ENCODE data around the gene RPL3. TPM values are rescaled to one million over a fixed set of nuclear protein-coding genes. Genes with fewer than 3 reads are reported as not detected.
A peak's percentile ranks its signal among the peaks of the same experiment; 100 is the strongest.

RPL3 gene
- total and polyA plus RNA-seq, 4 donors: 580 to 1,767 (median 1,184) TPM

DNA sequence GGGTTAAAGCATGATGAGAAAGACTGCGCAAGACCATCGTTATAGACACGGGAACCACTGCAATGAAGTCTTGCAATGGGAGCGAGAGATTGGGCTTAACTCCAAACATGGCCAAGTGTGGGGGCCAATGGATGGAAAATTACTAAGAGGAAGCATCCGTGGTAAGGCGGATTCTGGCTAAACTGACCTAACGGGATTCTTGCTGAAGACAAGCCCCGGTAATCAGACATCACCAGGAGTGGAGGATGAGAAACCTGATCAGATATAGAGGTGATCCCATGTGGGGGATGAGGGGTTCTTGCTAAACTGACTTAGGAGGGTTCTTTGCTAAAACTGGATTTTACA is 24.6 kb upstream of the RPL3 start (continued):
- TF ChIP-seq, protein P1, sequence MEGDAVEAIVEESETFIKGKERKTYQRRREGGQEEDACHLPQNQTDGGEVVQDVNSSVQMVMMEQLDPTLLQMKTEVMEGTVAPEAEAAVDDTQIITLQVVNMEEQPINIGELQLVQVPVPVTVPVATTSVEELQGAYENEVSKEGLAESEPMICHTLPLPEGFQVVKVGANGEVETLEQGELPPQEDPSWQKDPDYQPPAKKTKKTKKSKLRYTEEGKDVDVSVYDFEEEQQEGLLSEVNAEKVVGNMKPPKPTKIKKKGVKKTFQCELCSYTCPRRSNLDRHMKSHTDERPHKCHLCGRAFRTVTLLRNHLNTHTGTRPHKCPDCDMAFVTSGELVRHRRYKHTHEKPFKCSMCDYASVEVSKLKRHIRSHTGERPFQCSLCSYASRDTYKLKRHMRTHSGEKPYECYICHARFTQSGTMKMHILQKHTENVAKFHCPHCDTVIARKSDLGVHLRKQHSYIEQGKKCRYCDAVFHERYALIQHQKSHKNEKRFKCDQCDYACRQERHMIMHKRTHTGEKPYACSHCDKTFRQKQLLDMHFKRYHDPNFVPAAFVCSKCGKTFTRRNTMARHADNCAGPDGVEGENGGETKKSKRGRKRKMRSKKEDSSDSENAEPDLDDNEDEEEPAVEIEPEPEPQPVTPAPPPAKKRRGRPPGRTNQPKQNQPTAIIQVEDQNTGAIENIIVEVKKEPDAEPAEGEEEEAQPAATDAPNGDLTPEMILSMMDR (IDR thresholded peaks at IDR 0.05; ENCODE audit: low read depth, low read length, missing input control): no peak
- TF ChIP-seq JUND (IDR thresholded peaks at IDR 0.05): no peak

DNA sequence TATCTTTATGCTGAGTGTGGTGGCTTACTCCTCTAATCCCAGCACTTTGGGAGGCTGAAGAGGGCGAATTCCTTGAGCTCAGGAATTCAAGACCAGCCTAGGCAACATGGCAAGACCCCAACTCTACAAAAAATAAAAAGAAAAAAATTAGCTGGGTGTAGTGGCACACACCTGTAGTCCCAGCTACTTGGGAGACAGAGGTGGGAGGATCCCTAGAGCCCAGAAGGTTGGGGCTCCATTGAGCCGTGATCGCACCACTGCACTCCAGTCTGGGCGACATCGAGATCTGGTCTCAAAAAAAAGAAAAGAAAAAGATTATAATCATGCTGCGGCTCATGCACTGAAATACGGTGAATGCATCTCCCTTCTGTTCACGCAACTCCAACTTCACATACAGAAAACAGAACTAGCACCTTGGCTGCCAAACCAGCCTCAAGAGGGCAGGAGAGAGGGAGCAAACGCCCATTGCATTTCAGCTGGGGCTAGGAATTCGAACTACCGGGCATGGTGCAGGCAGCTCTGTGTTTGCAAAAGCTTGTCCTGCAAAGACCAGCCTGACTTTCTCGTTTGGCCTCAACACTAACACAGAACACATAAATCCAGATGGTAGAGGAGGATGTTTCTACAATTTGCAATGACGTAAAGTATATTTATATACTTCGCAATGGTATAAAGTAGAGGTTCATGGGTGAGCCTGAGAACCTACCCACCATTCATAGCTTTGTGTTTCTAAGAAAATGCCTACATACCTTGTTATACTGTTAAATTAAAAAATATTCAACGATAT is 24.0 kb upstream of the RPL3 start:
- H3K9ac ChIP-seq (ENCODE audit: low read depth in 1 of 2, low read length in 2 of 2): no peak overlapping the region
- peak; percentile 68 for DNase-seq (ENCODE audit: low spot score)
- no peaks in the 10 kb centered on the region for H3K36me3 ChIP-seq (ENCODE audit: control insufficient read depth in 4 of 4, insufficient read depth in 3 of 4, low read depth in 1 of 4, low read length in 3 of 4)
- TF ChIP-seq RXRA (IDR thresholded peaks at IDR 0.05) (peak; percentile 17 to 28), HNF4A (conservative IDR thresholded peaks at IDR 0.05) (peak; percentile 80 to 87), HNF4G (IDR thresholded peaks at IDR 0.05) (peak; percentile 62), YY1 (IDR thresholded peaks at IDR 0.05) (peak; percentile 28), FOXA2 (IDR thresholded peaks at IDR 0.05) (no peak), SP1 (IDR thresholded peaks at IDR 0.05) (peak; percentile 59), RAD21 (IDR thresholded peaks at IDR 0.05) (peak; percentile 83 to 87), JUND (IDR thresholded peaks at IDR 0.05) (no peak), GABPA (IDR thresholded peaks at IDR 0.05 in 1 of 2, conservative IDR thresholded peaks at IDR 0.05 in 1 of 2) (no peak), EGR1 (IDR thresholded peaks at IDR 0.05; ENCODE audit: low read depth in 2 of 2) (no peak), NR2F2 (IDR thresholded peaks at IDR 0.05) (no peak), TAF1 (conservative IDR thresholded peaks at IDR 0.05) (no peak), FOXA1 (IDR thresholded peaks at IDR 0.05) (no peak)
- TF ChIP-seq, protein P1 (IDR thresholded peaks at IDR 0.05; ENCODE audit: low read depth, low read length, missing input control): peak; percentile 67
- TF ChIP-seq, protein P2, sequence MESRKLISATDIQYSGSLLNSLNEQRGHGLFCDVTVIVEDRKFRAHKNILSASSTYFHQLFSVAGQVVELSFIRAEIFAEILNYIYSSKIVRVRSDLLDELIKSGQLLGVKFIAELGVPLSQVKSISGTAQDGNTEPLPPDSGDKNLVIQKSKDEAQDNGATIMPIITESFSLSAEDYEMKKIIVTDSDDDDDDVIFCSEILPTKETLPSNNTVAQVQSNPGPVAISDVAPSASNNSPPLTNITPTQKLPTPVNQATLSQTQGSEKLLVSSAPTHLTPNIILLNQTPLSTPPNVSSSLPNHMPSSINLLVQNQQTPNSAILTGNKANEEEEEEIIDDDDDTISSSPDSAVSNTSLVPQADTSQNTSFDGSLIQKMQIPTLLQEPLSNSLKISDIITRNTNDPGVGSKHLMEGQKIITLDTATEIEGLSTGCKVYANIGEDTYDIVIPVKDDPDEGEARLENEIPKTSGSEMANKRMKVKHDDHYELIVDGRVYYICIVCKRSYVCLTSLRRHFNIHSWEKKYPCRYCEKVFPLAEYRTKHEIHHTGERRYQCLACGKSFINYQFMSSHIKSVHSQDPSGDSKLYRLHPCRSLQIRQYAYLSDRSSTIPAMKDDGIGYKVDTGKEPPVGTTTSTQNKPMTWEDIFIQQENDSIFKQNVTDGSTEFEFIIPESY (IDR thresholded peaks at IDR 0.05): no peak
- TF ChIP-seq, protein P3, sequence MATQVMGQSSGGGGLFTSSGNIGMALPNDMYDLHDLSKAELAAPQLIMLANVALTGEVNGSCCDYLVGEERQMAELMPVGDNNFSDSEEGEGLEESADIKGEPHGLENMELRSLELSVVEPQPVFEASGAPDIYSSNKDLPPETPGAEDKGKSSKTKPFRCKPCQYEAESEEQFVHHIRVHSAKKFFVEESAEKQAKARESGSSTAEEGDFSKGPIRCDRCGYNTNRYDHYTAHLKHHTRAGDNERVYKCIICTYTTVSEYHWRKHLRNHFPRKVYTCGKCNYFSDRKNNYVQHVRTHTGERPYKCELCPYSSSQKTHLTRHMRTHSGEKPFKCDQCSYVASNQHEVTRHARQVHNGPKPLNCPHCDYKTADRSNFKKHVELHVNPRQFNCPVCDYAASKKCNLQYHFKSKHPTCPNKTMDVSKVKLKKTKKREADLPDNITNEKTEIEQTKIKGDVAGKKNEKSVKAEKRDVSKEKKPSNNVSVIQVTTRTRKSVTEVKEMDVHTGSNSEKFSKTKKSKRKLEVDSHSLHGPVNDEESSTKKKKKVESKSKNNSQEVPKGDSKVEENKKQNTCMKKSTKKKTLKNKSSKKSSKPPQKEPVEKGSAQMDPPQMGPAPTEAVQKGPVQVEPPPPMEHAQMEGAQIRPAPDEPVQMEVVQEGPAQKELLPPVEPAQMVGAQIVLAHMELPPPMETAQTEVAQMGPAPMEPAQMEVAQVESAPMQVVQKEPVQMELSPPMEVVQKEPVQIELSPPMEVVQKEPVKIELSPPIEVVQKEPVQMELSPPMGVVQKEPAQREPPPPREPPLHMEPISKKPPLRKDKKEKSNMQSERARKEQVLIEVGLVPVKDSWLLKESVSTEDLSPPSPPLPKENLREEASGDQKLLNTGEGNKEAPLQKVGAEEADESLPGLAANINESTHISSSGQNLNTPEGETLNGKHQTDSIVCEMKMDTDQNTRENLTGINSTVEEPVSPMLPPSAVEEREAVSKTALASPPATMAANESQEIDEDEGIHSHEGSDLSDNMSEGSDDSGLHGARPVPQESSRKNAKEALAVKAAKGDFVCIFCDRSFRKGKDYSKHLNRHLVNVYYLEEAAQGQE (IDR thresholded peaks at IDR 0.05): no peak
- TF ChIP-seq, protein P4, sequence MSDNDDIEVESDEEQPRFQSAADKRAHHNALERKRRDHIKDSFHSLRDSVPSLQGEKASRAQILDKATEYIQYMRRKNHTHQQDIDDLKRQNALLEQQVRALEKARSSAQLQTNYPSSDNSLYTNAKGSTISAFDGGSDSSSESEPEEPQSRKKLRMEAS (IDR thresholded peaks at IDR 0.05): no peak
- TF ChIP-seq, protein P5, sequence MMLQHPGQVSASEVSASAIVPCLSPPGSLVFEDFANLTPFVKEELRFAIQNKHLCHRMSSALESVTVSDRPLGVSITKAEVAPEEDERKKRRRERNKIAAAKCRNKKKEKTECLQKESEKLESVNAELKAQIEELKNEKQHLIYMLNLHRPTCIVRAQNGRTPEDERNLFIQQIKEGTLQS (IDR thresholded peaks at IDR 0.05): no peak
- H3K4me1 ChIP-seq (ENCODE audit: control insufficient read depth in 4 of 4, insufficient read depth in 4 of 4, low read length in 3 of 4): peaks cover 0 to 2% (median 0%) of the 10 kb centered on the region in 4 donors
- WGBS: 24% methylated on average over 15 of the region's 15 CpGs
- H3K4me3 ChIP-seq (ENCODE audit: low read depth in 1 of 3, low read length in 3 of 3): no peak overlapping the region
- H3K27ac ChIP-seq (ENCODE audit: low read depth in 1 of 2, low read length in 2 of 2): no peak overlapping the region
- H3K9me3 ChIP-seq (ENCODE audit: control insufficient read depth in 4 of 4, low read length in 3 of 4): no peaks in the 10 kb centered on the region
- H3K27me3 ChIP-seq (ENCODE audit: control insufficient read depth in 4 of 4, insufficient read depth in 4 of 4, low read length in 3 of 4): no peaks in the 10 kb centered on the region
